Activated CD4-positive, alpha-beta T cell treated with anti-CD3 and anti-CD28 coated beads for 24 hours (primary cell): ENCODE results near the gene OR8A1.

ENCODE experiments used
- DNase-seq, 2 donors: peaks; one replicate each; pipeline ENCODE4 v3.0.0-alpha.2; 2020; ENCODE audit warnings: low read depth in 2 of 2

Gene OR8A1

DNA sequence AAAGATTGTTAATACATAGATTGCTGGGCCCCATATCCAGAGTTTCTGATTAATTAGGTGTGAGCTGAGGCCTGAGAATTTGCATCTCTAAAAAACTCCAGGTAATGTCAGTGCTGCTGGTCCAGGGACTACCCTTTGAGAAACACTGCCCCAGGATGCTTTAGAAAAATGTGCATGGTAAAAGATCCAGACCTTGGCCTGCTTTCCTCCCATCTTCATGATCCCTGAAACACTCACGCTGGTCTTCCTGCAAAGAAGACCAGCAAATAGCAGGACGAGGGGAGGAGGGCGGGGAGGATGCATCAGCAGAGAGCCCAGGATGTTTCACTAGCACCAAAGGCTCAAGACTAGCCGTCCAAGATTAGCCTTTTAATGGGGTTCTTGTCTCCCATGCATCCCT, at the start of gene OR8A1:
TSS of gene OR8A1 (plus strand) at position 301 of the 400 bp plus-strand sequence. CDS start 123 bp downstream, outside the sequence.
- no peak for DNase-seq

DNA sequence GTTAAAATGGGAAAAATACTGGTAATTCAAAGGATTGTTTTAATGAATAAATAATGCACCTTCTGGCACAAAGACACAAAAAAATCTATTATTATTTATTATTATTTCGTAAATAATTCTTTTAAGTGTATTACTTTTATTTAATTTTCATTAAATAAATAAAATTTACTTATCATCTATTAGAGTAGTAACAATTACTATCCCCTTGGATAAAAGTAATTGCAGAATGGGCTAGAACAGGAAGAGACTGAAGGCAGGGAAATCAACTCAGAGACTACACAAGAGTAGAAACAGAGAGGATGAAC, 49.3 kb upstream of the OR8A1 start:
- DNase-seq, result no peak

DNA sequence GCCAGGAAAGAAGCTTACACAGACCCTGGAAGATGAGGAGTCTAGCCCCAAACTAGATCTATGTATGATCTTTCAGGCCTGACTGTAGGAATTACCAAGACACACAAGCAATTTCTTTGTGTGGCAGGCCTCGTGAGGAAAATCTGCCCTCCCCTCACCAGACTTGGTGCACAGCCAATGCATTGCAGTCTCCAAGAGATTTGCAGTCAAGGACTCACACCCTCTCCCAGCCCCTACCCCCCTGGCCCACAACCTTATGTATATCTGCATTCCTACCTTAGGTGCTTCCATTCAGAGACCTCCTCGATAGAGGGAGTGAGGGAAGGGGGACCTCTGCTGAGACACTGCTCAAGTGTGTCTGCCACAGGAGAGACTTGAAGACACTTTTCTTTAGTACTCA, 36.2 kb upstream of the OR8A1 start:
- no peak for DNase-seq

DNA sequence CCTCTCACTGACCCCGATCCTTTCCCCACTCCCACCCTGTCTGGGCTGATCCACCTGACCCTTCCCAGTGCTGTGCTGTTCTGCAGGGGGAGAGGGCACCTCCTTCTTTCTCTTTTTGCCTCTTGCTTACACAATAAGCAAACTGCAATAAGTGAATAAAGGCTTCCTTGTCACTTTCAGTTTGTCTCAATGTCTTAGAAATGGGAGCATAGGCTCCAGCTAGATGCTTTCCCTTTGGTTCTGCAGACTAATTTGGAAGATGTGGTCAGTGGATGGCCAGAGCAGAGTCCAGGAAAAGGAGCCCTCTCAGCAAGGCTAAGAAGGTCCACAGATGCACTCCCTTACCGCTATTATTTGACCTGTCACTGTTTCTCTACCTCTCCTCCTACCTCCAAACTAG, 35.7 kb upstream of the OR8A1 start:
- DNase-seq, result no peak

DNA sequence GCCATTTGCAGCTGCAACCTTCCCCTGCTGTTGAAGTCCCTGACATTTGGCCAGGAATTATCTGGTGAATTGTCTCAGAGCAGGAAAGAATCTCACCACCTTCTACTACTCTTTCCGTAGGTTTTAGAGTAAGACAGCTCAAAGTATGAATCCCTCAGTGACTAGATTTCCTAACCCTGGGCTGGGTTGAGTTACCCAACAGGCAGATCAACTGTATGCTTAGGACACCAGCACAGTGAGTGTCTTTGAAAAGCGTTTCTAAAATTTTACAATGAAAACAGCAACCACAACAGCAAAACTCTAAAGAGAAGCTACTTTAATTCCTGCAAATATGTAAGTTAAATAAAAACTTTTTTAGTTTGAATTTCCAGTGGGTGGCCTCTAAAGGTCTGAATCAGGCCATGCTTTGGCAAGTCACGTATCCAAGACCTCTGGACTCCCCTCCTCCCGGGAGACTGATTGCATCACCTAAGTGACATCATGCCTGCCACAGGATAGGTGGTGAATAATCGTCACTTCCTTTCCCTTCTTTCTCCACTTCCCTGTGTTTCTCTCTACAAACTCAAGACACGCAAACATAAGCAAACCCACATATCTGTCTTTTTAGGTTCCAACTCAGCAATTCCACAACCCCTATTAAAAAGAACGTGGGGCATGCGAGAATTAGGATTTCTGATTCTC, 34.1 kb upstream of the OR8A1 start:
- DNase-seq, result no peak

DNA sequence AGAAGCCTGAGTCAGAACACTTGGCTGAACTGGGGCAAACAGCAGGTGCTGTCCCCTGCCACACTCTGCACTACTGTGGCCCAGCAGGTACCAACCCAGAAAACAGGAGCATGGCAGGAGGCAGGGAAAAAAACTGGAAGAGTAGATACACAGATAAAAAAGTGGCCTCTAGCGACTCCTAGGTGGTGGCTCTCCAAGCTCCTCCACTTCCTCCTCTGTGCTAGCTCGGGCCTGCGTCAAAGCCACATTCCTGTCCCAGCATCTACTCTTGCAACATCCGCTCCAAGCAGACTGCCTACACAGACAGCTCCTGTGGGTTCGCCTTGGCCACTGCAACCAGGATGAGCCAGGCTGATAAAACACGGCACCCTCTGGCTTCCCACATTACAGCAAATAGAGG, 33.3 kb upstream of the OR8A1 start:
- DNase-seq, result no peak

DNA sequence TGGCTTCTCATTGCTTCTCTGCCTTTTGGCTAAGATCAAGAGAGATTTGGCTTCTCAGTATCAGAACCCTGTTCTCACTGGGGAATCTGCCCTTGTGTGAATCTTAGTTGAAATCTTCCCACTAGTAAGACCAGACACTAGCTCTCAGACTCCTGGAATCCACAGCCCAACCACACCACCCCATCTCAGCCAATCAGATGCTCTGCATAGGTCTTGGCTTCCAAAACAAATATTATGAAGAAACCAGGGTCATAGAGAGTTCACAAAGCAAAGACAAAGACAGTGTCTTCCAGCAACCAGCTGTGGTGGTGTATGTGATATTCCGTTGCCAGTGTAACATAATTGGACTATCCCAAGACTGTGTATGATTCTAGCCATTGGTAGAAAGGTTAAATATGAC, 31.8 kb upstream of the OR8A1 start:
- no peak for DNase-seq

DNA sequence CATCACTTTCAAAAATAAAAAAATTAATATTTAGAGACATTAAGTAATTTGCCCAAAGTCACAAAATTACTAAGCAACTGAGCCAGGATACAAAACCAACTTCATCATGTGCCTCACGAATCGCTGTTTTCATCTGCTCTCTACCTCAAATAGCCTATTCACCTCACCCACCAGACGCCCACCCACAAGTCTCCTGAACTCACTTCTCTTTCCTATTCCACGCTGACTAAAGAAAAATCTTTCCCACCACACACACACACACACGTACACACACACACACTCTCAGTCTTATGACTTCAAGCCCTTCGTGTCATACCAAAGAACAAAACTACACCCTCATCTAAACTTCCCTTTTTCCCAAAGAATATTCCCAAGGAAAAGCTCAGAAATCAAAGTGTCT, 28.6 kb upstream of the OR8A1 start:
- DNase-seq, result no peak

DNA sequence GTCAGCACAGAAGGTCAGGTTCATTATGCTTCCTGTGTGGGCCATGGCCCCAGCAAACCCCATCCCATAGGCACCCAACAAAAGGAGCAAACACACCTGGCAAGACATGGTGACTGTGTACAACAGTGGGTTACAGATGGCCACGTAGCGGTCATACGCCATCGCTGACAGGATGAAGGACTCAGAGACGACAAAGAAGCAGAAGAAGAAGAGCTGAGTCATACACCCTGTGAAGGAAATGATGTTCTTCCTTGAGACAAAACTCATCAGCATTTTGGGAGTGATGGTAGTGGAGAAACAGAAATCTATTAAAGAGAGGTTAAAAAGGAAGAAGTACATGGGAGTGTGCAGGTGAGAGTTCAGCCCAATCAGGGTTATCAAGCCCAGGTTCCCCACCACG, 26.7 kb upstream of the OR8A1 start:
- DNase-seq, result no peak

DNA sequence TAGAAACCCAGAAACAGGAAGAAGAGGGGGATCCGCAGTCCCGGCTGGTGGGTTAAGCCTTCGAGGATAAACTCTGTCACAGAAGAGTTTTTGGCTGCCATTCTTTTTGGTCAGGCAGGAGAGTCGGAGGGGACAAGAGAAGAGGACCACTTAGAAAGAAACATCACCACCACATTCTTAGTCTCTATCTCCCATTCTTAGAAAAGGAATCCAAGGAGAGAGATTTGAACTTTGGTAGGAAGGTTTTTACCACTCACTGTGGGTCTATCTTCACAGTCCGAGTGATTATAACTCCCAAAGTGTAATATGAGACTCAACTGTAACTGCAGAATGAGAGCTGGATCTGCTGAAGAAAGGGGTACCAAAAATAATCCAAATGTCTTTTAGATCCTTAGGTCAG, 26.2 kb upstream of the OR8A1 start, which contains the start of gene OR8B12:
TSS of gene OR8B12 (minus strand) at position 101 of the 400 bp plus-strand sequence. CDS start at position 101, 0 bp downstream.
- no peak for DNase-seq

DNA sequence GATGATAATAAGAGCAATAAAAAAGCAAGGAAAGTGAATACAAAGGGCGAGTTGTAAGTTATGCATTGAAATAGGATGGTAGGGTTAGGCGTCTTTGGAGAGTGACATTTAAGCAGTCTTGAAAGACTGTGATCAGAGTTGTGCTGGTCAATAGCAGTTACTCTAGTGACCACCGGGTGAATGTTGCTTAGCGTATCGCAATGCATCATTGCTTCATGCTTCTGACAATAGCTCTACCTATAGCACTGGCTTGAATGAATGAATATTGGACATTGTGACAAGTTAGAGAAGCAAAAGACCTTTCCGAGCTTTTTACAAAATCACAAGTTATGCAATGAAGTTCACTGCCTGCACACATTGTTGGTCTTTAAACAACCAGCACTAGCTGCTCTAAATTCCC, 18.6 kb upstream of the OR8A1 start:
- DNase-seq, result no peak

DNA sequence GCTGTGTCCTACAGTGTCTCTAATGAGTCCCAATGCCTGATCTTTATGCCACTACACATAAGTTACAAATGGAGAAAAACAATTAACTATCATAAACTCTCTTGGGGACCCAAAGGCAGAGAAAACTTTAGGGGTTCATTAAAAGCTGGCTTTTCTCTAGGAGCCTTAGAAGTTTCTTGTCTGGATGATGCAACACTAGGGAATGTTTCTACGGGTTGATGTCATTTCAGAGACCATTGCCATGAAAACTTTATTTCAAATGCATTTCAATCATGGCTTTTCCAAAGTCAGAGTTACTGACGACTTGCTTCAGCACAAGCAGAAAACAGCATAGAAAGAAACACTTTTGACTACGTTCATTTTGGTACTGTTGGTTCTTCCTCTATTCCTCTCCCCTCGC, 17.8 kb upstream of the OR8A1 start:
- no peak for DNase-seq

DNA sequence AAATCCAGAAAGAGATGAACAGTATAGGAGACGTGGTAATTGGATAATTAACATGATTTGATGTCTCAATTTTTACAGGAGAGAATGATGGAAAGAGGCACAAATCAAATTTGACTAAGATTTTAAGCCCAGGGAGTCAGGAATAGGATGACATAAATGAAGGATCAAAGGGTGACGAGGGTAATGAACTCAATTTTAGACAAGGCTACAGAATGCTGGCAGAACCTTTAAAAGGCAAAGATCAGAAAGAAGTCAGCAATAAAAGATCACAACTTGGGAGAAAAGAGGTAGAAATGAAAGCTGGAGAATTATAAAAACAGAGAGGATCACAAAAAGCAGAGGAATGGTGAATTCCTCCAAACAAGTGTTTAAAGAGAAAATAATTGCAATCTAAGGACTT, 13.0 kb upstream of the OR8A1 start:
- no peak for DNase-seq

DNA sequence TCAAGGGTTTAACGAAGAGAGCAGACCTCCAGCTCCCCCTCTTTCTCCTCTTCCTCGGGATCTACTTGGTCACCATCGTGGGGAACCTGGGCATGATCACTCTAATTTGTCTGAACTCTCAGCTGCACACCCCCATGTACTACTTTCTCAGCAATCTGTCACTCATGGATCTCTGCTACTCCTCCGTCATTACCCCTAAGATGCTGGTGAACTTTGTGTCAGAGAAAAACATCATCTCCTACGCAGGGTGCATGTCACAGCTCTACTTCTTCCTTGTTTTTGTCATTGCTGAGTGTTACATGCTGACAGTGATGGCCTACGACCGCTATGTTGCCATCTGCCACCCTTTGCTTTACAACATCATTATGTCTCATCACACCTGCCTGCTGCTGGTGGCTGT, 363 bp downstream of the OR8A1 start:
- DNase-seq, result no peak

DNA sequence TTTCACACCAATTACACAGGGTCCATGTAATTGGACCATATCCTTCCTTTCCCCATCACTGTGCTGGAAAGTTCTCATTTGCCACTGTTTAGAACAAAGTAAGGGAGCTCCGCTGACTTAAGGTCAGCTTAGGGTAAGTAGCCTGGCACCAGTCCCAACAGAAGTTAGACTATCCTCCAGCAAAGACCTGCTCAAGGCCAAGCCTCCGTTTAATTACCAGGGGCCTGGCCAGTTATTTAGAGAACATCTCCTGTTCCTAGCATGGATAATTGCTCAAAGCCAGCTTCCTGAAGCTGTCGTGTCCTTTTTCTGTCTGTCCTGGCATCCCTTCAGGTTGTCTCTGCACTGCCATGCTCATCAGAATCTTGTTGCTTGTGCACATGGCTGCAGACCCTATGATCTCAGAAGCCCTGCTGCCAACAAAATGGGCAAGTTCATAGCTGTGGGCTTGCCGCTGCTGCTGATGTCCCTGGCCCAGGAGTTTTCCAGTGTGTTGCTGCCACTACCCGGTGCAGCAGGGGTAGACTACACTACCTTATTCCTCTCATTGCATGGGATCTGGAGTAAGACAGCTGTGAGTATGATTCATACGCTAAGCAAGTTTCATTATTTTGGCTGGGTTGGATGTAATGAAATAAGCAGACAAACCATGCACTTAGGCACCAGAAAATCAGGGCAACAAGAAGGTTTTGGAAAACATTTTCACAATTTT, 8.1 kb downstream of the OR8A1 start:
- no peak for DNase-seq

DNA sequence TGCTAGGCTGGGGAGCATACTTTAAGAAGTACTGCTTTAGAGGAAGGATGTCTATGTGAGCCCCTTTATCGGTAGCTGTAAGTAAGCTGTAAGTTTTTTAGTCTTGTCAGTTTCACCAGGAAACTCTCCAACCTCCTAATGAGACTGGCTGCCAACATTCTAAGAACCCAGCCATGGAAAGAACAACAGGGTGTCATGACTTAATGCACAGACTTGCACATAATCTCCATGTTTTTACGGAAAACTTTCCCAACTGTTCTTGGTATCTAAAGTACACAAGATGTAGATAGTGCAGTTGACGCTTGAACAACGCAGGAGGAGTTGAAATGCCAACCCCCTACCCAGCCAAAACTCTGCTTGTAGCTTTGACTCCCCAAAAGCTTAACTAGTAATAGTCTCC, 9.0 kb downstream of the OR8A1 start:
- no peak for DNase-seq

DNA sequence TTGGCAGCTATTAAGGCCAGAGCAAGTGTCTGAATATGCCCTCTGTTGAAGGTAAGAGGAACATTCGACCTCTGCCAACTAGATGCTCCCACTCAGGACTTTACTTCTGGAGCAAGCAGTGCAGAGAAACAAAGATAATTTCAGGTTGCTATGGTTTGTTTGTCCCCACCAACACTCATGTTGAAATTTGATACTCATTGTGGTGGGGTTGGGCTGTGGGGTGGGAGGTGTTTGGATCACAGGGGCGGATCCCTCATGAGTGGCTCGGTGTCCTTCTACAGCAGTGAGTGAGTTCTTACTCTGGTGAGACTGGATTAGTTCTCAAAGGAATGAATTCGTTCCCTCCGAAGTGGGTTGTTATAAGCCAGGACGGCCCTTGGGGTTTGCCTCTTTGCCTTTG, 12.0 kb downstream of the OR8A1 start:
- no peak for DNase-seq

DNA sequence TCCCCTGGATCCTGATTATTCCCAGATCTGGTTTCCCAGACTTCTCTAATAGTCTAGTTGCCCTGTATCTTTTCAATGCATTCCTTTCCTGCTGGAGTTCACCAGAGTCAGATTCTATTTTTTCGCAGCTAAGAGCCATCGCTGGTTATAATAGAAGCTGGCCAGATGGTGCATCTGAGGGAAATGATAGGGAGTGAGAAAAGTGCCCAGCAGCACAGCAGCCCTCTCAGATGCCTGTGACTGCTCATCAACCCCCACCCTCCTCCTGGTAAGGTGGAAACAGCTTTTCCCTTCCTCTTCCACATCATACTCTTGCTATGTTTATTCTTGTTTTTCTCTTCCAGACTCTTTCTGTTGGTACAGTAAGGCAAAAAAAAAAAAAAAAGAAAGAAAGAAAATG, 12.8 kb downstream of the OR8A1 start:
- no peak for DNase-seq

DNA sequence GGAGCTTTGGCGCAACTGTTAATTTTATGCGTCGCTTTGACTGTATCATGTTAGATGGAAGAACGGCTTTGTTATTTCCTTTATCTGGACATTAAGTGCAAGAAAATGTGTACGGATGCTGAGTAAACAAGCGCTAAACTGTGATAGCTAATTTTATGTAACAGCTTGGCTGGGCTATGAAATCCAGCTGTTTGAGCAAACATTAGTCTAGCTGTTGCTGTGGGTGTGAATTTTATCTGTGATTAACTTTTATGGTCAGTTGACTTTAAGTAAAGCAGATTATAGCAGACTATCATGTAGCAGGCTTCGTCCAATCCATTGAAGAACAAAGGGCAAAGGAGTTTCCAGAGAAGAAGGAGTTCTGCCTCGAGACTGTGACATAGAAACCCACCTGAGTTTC, 14.0 kb downstream of the OR8A1 start:
- no peak for DNase-seq

DNA sequence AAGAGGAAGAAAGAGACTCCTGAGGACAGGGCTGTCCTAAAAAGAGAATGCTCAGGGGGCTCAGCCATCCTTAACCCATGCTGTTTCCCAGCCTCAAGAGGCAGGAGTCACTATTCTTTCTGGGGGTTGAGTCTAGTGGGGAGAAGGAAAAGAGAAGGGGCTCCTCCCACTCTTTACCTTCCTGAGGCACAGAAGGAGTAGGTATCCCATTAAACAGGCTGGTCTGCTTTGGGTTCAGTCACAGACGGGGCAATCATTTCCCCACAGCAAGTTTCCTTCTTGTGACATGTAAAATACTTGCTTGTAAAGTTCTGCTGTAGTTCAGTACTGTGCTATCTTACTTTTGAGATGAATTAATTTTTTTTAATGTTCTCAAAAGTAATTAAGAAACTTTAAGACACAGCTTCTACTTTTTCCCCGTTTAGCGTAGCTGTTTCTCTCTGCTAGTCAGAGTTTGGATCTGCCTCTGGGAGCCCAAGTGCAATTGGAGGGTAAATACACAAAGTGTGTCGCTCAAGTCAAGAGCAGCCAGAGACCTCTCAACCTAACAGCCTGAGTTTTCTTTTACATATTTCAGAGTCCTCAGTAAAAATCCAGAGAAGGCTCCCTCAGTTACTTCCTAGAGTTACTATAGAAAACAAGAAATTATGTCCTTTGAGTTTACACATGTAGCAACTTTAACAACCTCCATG, 15.0 kb downstream of the OR8A1 start:
- no peak for DNase-seq

DNA sequence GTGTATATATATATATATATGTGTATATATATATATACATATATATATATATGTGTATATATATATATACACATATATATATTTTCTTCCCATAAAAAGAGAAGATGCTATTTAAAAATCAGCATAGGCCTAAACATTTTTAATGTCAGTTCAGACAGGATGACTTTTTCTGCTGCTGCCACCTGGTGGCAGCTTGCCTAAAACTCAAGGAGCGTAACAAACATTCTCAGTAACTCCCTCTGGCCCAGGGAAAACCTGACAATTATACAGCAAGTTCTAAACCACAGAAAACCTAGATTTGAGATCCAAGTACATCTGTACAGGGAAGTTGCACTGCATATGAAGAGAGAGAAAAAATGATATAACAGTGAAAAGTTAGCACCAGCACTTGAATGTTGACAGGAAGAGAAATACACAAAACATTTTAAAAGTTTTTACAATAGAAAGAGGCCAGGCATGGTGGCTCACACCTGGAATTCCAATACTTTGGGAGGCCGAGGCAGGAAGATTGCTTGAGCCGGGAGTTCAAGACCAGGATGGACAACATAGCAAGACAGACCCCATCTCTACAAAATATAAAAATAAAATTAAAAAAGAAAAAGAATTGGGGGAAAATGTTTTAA, 16.6 kb downstream of the OR8A1 start:
- peak; percentile 23 to 28 for DNase-seq

DNA sequence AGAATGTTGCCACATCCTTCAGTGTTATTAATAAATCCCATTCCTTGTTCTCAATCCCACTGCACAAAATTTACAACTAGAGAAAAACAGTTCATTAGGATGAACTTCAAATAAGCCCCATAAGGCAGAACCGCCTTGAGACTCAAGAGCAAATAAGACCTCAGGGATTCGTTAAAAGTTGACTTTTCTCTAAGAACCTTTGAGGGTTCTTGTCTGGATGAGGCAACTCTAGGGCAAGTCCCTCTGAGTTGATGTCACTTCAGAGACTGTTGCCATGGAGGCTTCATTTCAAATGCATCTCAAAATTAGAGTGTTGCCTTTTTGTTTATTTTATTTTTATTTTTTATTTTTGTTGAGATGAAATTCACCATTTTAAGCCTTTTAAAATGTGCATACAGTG, 21.6 kb downstream of the OR8A1 start:
- no peak for DNase-seq

DNA sequence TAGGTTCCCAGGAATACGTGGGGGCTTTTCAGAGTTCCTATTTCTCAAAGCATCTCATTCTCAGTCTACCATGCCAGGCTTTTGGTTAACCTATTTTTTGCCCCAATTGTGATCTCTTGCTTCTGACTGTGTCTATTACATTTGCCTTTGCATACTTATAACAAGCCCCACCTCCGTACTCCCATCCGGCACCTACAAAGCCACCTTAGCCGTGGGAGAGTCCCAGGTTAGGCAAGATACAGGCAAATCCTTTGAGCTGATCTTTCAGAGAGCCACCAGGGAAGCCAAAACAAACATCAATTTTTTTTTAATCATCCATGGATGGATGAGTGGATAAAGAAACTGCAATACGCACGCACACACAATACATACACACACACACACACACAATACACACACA, 22.8 kb downstream of the OR8A1 start:
- DNase-seq, result no peak
